ENCODE measurements around the gene STBD1.
"Not testable (repeated sequence)": the region's sequence is repeated elsewhere in the genome, so short reads cannot be mapped to it uniquely, and the experiment has no call there.

STBD1 gene

GRCh38 chr4:76282941-76283689 lies 23.4 kb upstream of the STBD1 start:
- in situ Hi-C loops (cut with HindIII; ENCODE audit: low sequenced_read_pairs), result no loop called here

GRCh38 chr4:76283900-76284299 lies 22.6 kb upstream of the STBD1 start:
- in situ Hi-C loops (cut with HindIII; ENCODE audit: low sequenced_read_pairs), result no loop called here

GRCh38 chr4:76287811-76288210 lies 18.7 kb upstream of the STBD1 start:
- in situ Hi-C loops (cut with HindIII; ENCODE audit: low sequenced_read_pairs), result not testable (repeated sequence)

GRCh38 chr4:76292730-76293129 lies 13.8 kb upstream of the STBD1 start:
- in situ Hi-C loops (cut with HindIII; ENCODE audit: low sequenced_read_pairs), result no loop called here

GRCh38 chr4:76293772-76294171 lies 12.8 kb upstream of the STBD1 start:
- in situ Hi-C loops (cut with HindIII; ENCODE audit: low sequenced_read_pairs), result no loop called here

GRCh38 chr4:76296286-76296820 lies 10.2 kb upstream of the STBD1 start:
- in situ Hi-C loops (cut with HindIII; ENCODE audit: low sequenced_read_pairs), result no loop called here

GRCh38 chr4:76298227-76298626 lies 8.3 kb upstream of the STBD1 start:
- in situ Hi-C loops (cut with HindIII; ENCODE audit: low sequenced_read_pairs), result no loop called here

GRCh38 chr4:76300012-76300411 lies 6.5 kb upstream of the STBD1 start:
- in situ Hi-C loops (cut with HindIII; ENCODE audit: low sequenced_read_pairs), result no loop called here

- in situ Hi-C loops (cut with HindIII; ENCODE audit: low sequenced_read_pairs), result no loop called here
These were observed 5.3 kb upstream of the STBD1 start for GRCh38 chr4:76301068-76301774.

- in situ Hi-C loops (cut with HindIII; ENCODE audit: low sequenced_read_pairs), result no loop called here
These were observed 4.8 kb upstream of the STBD1 start for GRCh38 chr4:76301775-76302162.

- in situ Hi-C loops (cut with HindIII; ENCODE audit: low sequenced_read_pairs), result no loop called here
These were observed 3.6 kb upstream of the STBD1 start for GRCh38 chr4:76302826-76303438.

GRCh38 chr4:76305033-76305687 lies 1.4 kb upstream of the STBD1 start:
- in situ Hi-C loops (cut with HindIII; ENCODE audit: low sequenced_read_pairs), result no loop called here

GRCh38 chr4:76306882-76307659 lies 538 bp downstream of the STBD1 start:
- in situ Hi-C loops (cut with HindIII; ENCODE audit: low sequenced_read_pairs), result no loop called here

GRCh38 chr4:76307660-76308014 lies 1.1 kb downstream of the STBD1 start:
- in situ Hi-C loops (cut with HindIII; ENCODE audit: low sequenced_read_pairs), result no loop called here

- in situ Hi-C loops (cut with HindIII; ENCODE audit: low sequenced_read_pairs), result no loop called here
These were observed 2.0 kb downstream of the STBD1 start for GRCh38 chr4:76308548-76308947.

- in situ Hi-C loops (cut with HindIII; ENCODE audit: low sequenced_read_pairs), result no loop called here
These were observed 3.5 kb downstream of the STBD1 start for GRCh38 chr4:76309939-76310550.

GRCh38 chr4:76310683-76311082 lies 4.2 kb downstream of the STBD1 start:
- in situ Hi-C loops (cut with HindIII; ENCODE audit: low sequenced_read_pairs), result no loop called here

GRCh38 chr4:76311896-76312331 lies 5.4 kb downstream of the STBD1 start:
- in situ Hi-C loops (cut with HindIII; ENCODE audit: low sequenced_read_pairs), result no loop called here

- in situ Hi-C loops (cut with HindIII; ENCODE audit: low sequenced_read_pairs), result no loop called here
These were observed 5.9 kb downstream of the STBD1 start for GRCh38 chr4:76312457-76312856.

GRCh38 chr4:76313547-76313946 lies 7.0 kb downstream of the STBD1 start:
- in situ Hi-C loops (cut with HindIII; ENCODE audit: low sequenced_read_pairs), result no loop called here

All from endothelial cell of hepatic sinusoid (primary cell).